NCI-H2171 (cell line): Measurements from ENCODE around the gene STK17A.
"Not testable (repeated sequence)": the region's sequence is repeated elsewhere in the genome, so short reads cannot be mapped to it uniquely, and the experiment has no call there.

Experiments
- DNase-seq: peaks from one replicate; lab custom pipeline; 2025; lab: John Stamatoyannopoulos, UW

Gene STK17A

GRCh38 chr7:43658718-43659548, 76.0 kb downstream of the STK17A start:
- DNase-seq: no peak

GRCh38 chr7:43659549-43659896, 76.6 kb downstream of the STK17A start:
- no peak for DNase-seq

GRCh38 chr7:43660141-43660540, 77.2 kb downstream of the STK17A start:
- no peak for DNase-seq

- DNase-seq: no peak
These were observed 81.8 kb downstream of the STK17A start for GRCh38 chr7:43664681-43665080.

GRCh38 chr7:43666938-43667337, 84.0 kb downstream of the STK17A start:
- no peak for DNase-seq

GRCh38 chr7:43668035-43668434, 85.1 kb downstream of the STK17A start:
- no peak for DNase-seq

GRCh38 chr7:43669286-43670081, 86.6 kb downstream of the STK17A start:
- DNase-seq: no peak

GRCh38 chr7:43671521-43671920, 88.6 kb downstream of the STK17A start:
- DNase-seq: no peak

- not testable (repeated sequence) for DNase-seq
These were observed 90.5 kb downstream of the STK17A start for GRCh38 chr7:43673243-43673976.

GRCh38 chr7:43674559-43675436, 91.9 kb downstream of the STK17A start:
- DNase-seq: no peak
